SK-N-SH (cell line): Measurements from ENCODE around the gene ROR2. TPM values are rescaled to one million over a fixed set of nuclear protein-coding genes. Genes with fewer than 3 reads are reported as not detected.

ENCODE experiments used
- CTCF ChIA-PET: fragments of 300-600, 350-600 bp; formaldehyde crosslinking; extraction: SDS; loops from one replicate; lab custom pipeline; 2021; lab: Yijun Ruan, JAX
- POLR2A ChIA-PET: fragments of 350-600 bp; sonication (Branson Sonifier 250); formaldehyde crosslinking; extraction: SDS; loops from one replicate; lab custom pipeline; 2020; ENCODE audit warnings: antibody characterized with exemption, inconsistent platforms; lab: Yijun Ruan, JAX
- DNase-seq: peaks from one replicate; pipeline ENCODE4 v3.0.0; 2012
- H2AFZ ChIP-seq: fragments of 200-600 bp; sonication (generic); 2 replicates; pipeline ENCODE4 v1.8.1; 2016; ENCODE audit warnings: antibody characterized with exemption, mild to moderate bottlenecking, low read depth
- H3F3A ChIP-seq: fragments of 200-600 bp; sonication (generic); replicated peaks from 2 replicates; pipeline ENCODE3; 2016; ENCODE audit warnings: antibody characterized with exemption, mild to moderate bottlenecking; ENCODE audit not compliant: insufficient read depth
- H3K27ac ChIP-seq, 2 experiments: fragments of 200-500 bp in 1 of 2; fragments of 200-600 bp in 1 of 2; sonication (Bioruptor generic) in 1 of 2; sonication (generic), shearing (Covaris generic) in 1 of 2; 2 replicates each; pipeline versions ENCODE4 v1.5.1 to v1.6.1; 2014 to 2016; ENCODE audit warnings: low read depth in 2 of 2, inconsistent platforms in 1 of 2, low read length in 1 of 2, mild to moderate bottlenecking in 1 of 2, mixed read lengths in 1 of 2
- H3K27me3 ChIP-seq: fragments of 200-600 bp; sonication (generic), shearing (Covaris generic); 2 replicates; pipeline ENCODE4 v1.6.1; 2016; ENCODE audit warnings: mixed run types; ENCODE audit not compliant: insufficient read depth
- H3K36me3 ChIP-seq, 2 experiments: fragments of 200-500 bp in 1 of 2; fragments of 200-600 bp in 1 of 2; sonication (Bioruptor generic) in 1 of 2; sonication (generic) in 1 of 2; replicated peaks in 1 of 2; 2 replicates each; pipeline versions ENCODE3 to v1.5.1; 2014 to 2016; ENCODE audit warnings: low read length in 1 of 2, mild to moderate bottlenecking in 1 of 2; ENCODE audit not compliant: insufficient read depth in 2 of 2, control insufficient read depth in 1 of 2
- H3K4me1 ChIP-seq, 2 experiments: fragments of 200-500 bp in 1 of 2; fragments of 200-600 bp in 1 of 2; sonication (Bioruptor generic) in 1 of 2; sonication (generic), shearing (Covaris generic) in 1 of 2; 2 replicates each; pipeline versions ENCODE4 v1.5.1 to v1.6.1; 2014 to 2016; ENCODE audit warnings: low read depth in 1 of 2, low read length in 1 of 2, mixed run types in 1 of 2; ENCODE audit not compliant: insufficient read depth in 2 of 2, control insufficient read depth in 1 of 2
- H3K4me2 ChIP-seq: fragments of 200-600 bp; sonication (generic), shearing (Covaris generic); 2 replicates; pipeline ENCODE4 v1.6.1; 2017; ENCODE audit warnings: mixed run types
- H3K4me3 ChIP-seq, 2 experiments: fragments of 200-500 bp in 1 of 2; fragments of 200-600 bp in 1 of 2; sonication (Bioruptor generic) in 1 of 2; sonication (generic), shearing (Covaris generic) in 1 of 2; 2 replicates each; pipeline versions ENCODE4 v1.5.1 to v1.8.1; 2014 to 2016; ENCODE audit warnings: low read depth in 2 of 2, inconsistent platforms in 1 of 2, low read length in 1 of 2, mild to moderate bottlenecking in 1 of 2, mixed read lengths in 1 of 2, moderate library complexity in 1 of 2
- H3K79me2 ChIP-seq: fragments of 200-600 bp; sonication (generic); 2 replicates; pipeline ENCODE4 v1.8.1; 2017; ENCODE audit warnings: mild to moderate bottlenecking; ENCODE audit not compliant: insufficient read depth
- H3K9ac ChIP-seq: fragments of 200-600 bp; sonication (generic); 2 replicates; pipeline ENCODE4 v1.6.1; 2017; ENCODE audit warnings: mixed run types
- H3K9me2 ChIP-seq: fragments of 200-600 bp; sonication (generic); 2 replicates; pipeline ENCODE4 v1.6.1; 2017; ENCODE audit warnings: mixed run types
- H3K9me3 ChIP-seq: fragments of 200-600 bp; sonication (generic); 2 replicates; pipeline ENCODE4 v1.6.1; 2017; ENCODE audit warnings: mixed run types, mild to moderate bottlenecking, moderate library complexity
- H4K20me1 ChIP-seq: fragments of 200-600 bp; sonication (generic); 2 replicates; pipeline ENCODE4 v1.6.1; 2017; ENCODE audit warnings: mild to moderate bottlenecking, mixed run types; ENCODE audit not compliant: insufficient read depth
- CTCF ChIP-seq: fragments of 200-600 bp; sonication (generic); IDR thresholded peaks from 2 replicates; pipeline ENCODE4 v1.6.1; 2017; ENCODE audit warnings: antibody characterized with exemption, mild to moderate bottlenecking, moderate library complexity
- ELF1 ChIP-seq: IDR thresholded peaks from 2 replicates; pipeline ENCODE4 v1.4.0; 2012
- FOXM1 ChIP-seq: IDR thresholded peaks from 2 replicates; pipeline ENCODE4 v1.4.0; 2012; ENCODE audit warnings: low read depth, mild to moderate bottlenecking
- JUND ChIP-seq: IDR thresholded peaks from 2 replicates; pipeline ENCODE4 v1.4.0; 2012
- NFIC ChIP-seq: IDR thresholded peaks from 2 replicates; pipeline ENCODE4 v1.4.0; 2012; ENCODE audit warnings: borderline replicate concordance
- RFX5 ChIP-seq: IDR thresholded peaks from 2 replicates; pipeline ENCODE4 v1.6.1; 2012; ENCODE audit warnings: mild to moderate bottlenecking, improper control_type of control experiment, low read length
- SIN3A ChIP-seq: IDR thresholded peaks from 2 replicates; pipeline ENCODE4 v1.6.1; 2012; ENCODE audit warnings: low read depth, mild to moderate bottlenecking, low read length, moderate library complexity, borderline replicate concordance
- TAF1 ChIP-seq: IDR thresholded peaks from 2 replicates; pipeline ENCODE4 v1.6.1; 2012; ENCODE audit warnings: low read depth, mild to moderate bottlenecking, low read length, moderate library complexity, borderline replicate concordance
- TCF12 ChIP-seq: IDR thresholded peaks from 2 replicates; pipeline ENCODE4 v1.4.0; 2012
- USF2 ChIP-seq: fragments of 150-350 bp; IDR thresholded peaks from 2 replicates; pipeline ENCODE4 v1.6.1; 2017; ENCODE audit warnings: antibody characterized with exemption, low read length, low read depth, borderline replicate concordance
- YY1 ChIP-seq: IDR thresholded peaks from 2 replicates; pipeline ENCODE4 v1.4.0; 2012; ENCODE audit warnings: low read depth, mild to moderate bottlenecking
- ZBTB33 ChIP-seq: IDR thresholded peaks from 2 replicates; pipeline ENCODE4 v1.4.0; 2012; ENCODE audit warnings: low read depth, borderline replicate concordance
- WGBS: methylation state at CpG from one replicate; pipeline ENCODE4 v1.1.6; 2017; ENCODE audit warnings: low lambda C conversion rate; 5-methylcytosine and 5-hydroxymethylcytosine counted together
- polyA plus RNA-seq, 3 experiments: library from polyadenylated mRNA; depleted of rRNA; stranded (reverse); fragments of >200 nt; gene quantifications; 2 replicates each; pipeline ENCODE4 v1.2.3, GENCODE V29; 2012

Gene ROR2
- polyA plus RNA-seq, 1 of the 3 experiments (the other 2 are of a cell fraction) = 0.43 TPM

- no peak for TF ChIP-seq TAF1
- no peak for TF ChIP-seq JUND
Measured at GRCh38 chr9:91712811-91713210, 237.2 kb downstream of the ROR2 start (continued).

- ChIA-PET CTCF (interaction anchor here (1.0 to 1.8 kb wide), 3 partner anchors 22 to 52 kb away, joined by 3 to 8 read pairs (median 5); no protein-coding TSS in a partner anchor), POLR2A (no interaction called here)
- no peaks in the 10 kb centered on the region for H3F3A ChIP-seq
- H4K20me1 ChIP-seq = no peaks in the 10 kb centered on the region
- H3K4me2 ChIP-seq = no peak overlapping the region
- H3K36me3 ChIP-seq = no peaks in the 10 kb centered on the region
- TF ChIP-seq RFX5 (no peak), YY1 (no peak), FOXM1 (no peak), ZBTB33 (no peak), ELF1 (no peak), NFIC (no peak)
- H2AFZ ChIP-seq = no peak overlapping the region; the same call in 1 of the 2 replicates
- no peak overlapping the region for H3K4me3 ChIP-seq
- H3K79me2 ChIP-seq = no peaks in the 10 kb centered on the region
- no peaks in the 10 kb centered on the region for H3K27me3 ChIP-seq
- 79% methylated on average over 8 of the region's 8 CpGs for WGBS
- no peaks in the 10 kb centered on the region for H3K9me2 ChIP-seq
- H3K4me1 ChIP-seq = peaks cover 0 to 9% of the 10 kb centered on the region in 2 experiments; a peak in 3 of 4 replicates
- no peak for DNase-seq
- H3K9me3 ChIP-seq = no peaks in the 10 kb centered on the region
- no peak overlapping the region for H3K9ac ChIP-seq
- H3K27ac ChIP-seq = no peak overlapping the region
Measured at GRCh38 chr9:91711755-91712601, 238.1 kb downstream of the ROR2 start.

GRCh38 chr9:91710158-91710557 is 239.9 kb downstream of the ROR2 start:
- no peak for DNase-seq
- Histone ChIP-seq H3F3A (no peaks in the 10 kb centered on the region), H3K79me2 (no peaks in the 10 kb centered on the region), H3K9me3 (no peaks in the 10 kb centered on the region), H3K27me3 (no peaks in the 10 kb centered on the region), H3K4me1 (peaks cover 0 to 9% of the 10 kb centered on the region in 2 experiments; a peak in 3 of 4 replicates), H3K4me2 (no peak overlapping the region), H3K4me3 (no peak overlapping the region), H2AFZ (no peak overlapping the region), H3K27ac (no peak overlapping the region), H4K20me1 (no peaks in the 10 kb centered on the region)
- 71% methylated on average over 8 of the region's 8 CpGs for WGBS
- POLR2A ChIA-PET = no interaction called here
- no peak for TF ChIP-seq SIN3A
- no peak for TF ChIP-seq RFX5
- TF ChIP-seq TCF12 = no peak
- TF ChIP-seq USF2 = no peak
- no peak for TF ChIP-seq CTCF
- TF ChIP-seq, all 33 proteins: peak for 0
- no peaks in the 10 kb centered on the region for H3K9me2 ChIP-seq
- H3K9ac ChIP-seq = no peak overlapping the region
- CTCF ChIA-PET = no interaction called here
- H3K36me3 ChIP-seq = no peaks in the 10 kb centered on the region
